Ovary (tissue), 3 donors: ENCODE measurements around the gene CRHR1.

Source experiments
- CTCF ChIP-seq, 3 donors: fragments of 450-650 bp in 2 of 3; fragments of 200-600 bp in 1 of 3; IDR thresholded peaks; one replicate each; pipeline versions ENCODE4 v1.5.1 to v1.8.0; 2016 to 2022; ENCODE audit warnings: antibody characterized with exemption in 3 of 3, mild to moderate bottlenecking in 1 of 3
- POLR2A ChIP-seq: fragments of 450-650 bp; IDR thresholded peaks from one replicate; pipeline ENCODE4 v1.6.1; 2017; ENCODE audit warnings: antibody characterized with exemption, mild to moderate bottlenecking, moderate library complexity
- donor health status: DM: no; HTN: no; CAD: no.

- TF ChIP-seq CTCF (IDR thresholded peaks at IDR 0.05) (no peak), POLR2A (no peak)
Measured at GRCh38 chr17:45775576-45776011, 8.5 kb upstream of the CRHR1 start.
